CD4-positive, alpha-beta T cell treated with Interleukin-17A for 1 hour (primary cell): ENCODE measurements around the gene ABCC3.
"Not testable (repeated sequence)": the region's sequence is repeated elsewhere in the genome, so short reads cannot be mapped to it uniquely, and the experiment has no call there.

ENCODE experiments used
- DNase-seq: peaks from one replicate; pipeline ENCODE4 v3.0.0-alpha.2; 2020

Gene ABCC3

DNA sequence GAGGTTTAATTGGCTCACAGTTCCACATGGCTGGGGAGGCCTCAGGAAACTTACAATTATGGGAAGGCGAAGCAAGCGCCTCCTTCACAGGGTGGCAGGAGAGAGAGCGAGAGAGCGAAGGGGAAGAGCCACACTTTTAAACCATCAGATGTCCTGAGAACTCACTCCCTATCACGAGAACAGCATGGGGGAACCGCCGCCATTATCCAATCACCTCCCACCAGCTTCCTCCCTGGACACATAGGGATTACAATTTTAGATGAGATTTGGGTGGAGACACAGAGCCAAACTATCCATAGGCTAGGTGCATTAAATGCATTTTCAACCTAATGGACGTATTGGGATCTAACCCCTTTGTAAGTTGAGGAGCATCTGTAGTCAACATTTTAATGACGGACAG is 78.0 kb downstream of the ABCC3 start:
- no peak for DNase-seq

DNA sequence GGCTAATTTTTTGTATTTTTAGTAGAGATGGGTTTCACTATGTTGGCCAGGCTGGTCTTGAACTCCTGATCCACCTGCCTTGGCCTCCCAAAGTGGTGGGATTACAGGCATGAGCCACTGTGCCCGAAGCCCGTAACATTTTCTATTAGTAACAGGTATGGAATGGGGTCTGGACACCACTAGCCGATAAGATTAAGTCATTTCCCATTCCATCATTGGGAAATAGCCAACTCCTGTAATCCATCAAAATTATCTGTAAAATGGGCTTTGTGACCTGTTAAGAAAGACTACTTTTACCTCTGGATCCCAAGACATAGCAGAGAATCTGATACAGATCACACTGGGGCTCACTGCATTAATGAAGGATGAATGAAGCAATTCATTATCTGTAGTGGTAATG is 80.8 kb downstream of the ABCC3 start:
- DNase-seq = no peak

DNA sequence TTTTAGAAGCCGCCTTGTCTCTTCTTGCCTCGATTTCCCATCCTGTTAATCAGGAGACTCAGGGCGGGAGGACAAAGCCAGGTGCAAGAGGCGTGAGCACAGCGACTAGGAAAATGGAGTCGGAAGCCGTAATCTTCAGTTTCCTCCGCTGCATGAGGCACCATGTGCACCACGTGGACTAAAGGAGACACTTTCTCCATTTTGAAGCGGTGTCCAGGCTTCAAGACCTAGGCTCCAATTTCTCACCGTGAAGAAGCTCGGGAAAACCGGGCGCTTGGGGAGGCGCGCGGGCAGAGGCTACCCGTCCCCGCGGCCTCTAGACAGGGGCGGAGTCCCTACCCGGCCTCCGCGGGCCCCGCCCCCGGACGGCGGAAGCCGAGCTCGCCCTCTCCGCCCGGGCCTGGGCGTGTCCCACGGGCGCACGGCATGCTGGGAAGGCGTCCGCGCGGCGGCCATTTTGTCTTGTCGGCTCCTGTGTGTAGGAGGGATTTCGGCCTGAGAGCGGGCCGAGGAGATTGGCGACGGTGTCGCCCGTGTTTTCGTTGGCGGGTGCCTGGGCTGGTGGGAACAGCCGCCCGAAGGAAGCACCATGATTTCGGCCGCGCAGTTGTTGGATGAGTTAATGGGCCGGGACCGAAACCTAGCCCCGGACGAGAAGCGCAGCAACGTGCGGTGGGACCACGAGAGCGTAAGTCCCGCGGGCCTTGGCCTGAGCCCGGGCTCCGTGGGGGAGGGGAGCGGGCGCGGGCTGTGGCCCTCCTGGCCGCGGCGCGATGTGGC is 84.7 kb downstream of the ABCC3 start, which contains the start of gene LUC7L3:
Gene LUC7L3 (plus strand): TSS at position 460 of the 780 bp plus-strand sequence. CDS start 130 bp downstream, at position 590.
- DNase-seq = peak; percentile 93

DNA sequence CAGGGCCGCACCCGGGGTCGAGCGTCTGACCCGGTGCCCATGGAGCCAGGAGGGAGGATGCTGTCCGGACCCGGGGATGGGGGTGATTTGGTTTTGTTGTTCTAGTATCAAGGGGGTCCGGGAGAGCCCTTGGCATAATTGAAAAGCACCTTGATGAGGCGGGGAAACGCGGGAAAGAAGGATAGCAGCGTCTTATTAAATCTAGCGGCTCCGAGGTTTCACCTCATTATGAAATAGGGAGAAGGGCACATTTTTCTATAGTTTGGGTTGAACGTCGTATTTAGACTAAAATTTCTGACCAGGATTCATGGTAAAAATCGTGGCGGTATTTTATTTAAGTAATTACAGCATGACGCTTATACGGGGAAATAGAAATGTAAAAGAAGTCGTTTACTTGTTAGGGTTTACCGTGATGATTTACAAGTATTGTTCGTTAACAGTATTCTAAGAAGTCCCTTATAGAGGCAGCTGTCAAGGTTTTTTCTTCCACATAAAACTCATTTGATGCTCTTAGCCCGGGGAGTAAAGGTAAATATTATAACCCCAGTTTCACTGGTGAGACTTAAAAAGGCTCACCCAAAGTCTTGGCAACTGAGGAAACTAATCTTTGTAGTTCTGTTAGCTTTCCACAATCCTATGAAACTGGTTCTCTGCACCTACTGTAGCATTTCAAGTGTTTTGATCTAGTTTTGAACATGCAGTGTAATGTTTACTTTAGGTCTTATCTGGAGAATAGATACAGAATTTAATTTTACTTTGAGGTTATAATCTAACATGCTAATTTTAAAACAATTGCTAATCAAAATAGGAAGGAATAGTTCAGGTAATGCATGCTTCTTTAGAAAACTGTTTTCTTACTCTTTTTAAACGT is 85.5 kb downstream of the ABCC3 start:
- no peak for DNase-seq

DNA sequence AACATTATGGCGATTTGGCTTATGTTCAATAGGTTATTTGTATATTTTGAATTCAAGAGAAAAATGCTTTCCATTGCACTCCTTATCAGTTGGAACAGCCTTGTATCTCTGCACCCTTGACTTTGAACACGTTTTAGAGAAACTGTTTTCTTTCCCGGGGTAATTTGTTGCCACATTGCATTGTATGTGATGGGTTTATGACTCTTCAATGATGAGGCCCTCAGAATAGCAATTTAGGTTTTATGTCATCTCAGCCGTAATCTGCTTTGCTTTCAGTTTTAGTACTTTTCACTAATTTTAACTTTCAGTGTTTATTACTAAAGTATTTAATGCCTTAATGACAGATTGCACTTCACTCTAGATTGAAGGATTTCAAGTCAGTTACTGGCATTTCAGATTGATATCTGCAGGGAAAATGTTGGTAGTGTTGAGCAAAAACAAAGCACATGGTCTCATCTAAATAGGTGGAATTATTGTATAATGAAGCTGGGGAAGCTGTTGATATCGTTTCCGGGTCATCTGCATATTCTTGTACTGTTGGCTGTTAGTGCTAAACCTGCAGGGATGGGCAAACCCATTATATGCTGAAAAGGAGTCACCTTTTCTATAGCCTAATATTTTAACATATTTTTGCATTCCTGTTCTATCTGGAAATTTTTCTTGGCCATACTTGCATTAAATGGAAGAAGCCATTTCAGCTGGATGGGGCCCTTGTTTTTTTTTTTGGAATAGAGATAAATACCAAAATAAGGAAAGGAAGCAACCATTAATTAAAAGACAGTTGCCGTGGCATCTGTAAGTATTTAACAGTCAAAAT is 86.7 kb downstream of the ABCC3 start:
- DNase-seq = peak; percentile 53

DNA sequence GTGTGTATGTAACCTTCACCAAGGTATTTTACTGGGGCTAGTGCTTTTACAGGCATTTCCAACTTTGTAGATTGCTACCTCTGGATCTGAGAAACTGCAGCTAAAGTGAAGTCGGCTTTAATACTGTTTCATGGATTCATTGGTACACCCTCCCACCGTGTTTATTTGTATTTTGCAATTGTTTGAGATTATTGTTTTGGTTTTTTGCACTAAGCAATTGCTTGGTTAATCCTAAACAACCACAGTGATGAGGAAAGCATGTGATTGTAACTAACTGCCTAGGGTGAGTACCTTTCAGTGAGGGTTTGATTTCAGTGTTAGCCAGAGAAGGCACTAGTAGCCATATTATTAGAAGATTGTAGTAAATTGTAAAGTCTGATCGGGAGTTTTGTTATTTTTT is 88.1 kb downstream of the ABCC3 start:
- no peak for DNase-seq

DNA sequence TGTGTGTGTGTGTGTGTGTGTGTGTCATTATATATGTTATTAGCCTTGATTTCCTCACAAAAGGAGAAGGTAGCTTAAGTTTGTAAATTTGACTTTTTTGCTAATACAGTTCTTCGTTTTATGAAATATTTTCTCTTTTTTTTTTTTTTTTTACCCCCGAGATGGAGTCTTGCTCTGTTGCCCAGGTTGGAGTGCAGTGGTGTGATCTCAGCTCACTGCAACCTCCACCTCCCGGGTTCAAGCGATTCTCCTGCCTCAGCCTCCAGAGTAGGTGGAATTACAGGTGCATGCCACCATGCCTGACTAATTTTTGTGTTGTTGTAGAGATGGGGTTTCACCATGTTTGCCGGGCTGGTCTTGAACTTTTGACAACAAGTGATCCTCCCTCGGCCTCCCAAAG is 89.9 kb downstream of the ABCC3 start:
- not testable (repeated sequence) for DNase-seq

DNA sequence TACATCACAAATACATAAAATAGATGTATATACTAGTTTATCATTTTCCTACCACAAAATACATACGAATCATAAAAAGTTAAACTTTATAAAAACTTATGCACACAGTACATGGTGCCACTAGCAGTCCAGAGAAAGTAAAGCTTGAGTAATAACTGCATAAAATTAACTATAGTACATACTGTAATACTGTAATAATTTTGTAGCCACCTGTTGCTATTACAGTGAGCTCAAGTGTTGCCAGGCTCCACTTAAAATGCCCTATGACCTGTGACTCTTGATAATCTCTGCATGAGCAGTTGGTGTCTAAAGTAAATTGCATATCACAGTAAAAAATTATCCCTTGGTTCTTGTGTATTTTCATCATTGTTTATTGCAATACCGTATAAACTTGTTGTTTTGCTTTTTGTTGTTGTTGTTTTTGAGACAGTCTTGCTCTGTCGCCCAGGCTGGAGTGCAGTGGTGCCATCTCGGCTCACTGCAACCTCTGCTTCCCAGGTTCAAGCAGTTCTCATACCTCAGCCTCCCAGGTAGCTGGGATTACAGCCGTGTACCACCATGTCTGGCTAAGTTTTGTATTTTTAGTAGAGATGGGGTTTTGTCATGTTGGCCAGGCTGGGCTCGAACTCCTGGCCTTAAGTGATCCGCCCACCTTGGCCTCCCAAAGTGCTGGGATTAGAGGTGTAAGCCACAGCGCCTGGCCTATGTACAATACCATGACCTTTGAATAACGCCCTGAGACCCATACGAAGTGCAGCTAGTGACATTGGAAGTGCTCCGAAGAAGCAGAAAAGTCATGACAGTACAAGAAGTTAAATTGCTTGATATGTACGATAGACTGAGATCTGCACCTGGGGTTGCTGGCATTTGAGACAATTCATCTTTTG is 91.3 kb downstream of the ABCC3 start:
- DNase-seq = no peak

DNA sequence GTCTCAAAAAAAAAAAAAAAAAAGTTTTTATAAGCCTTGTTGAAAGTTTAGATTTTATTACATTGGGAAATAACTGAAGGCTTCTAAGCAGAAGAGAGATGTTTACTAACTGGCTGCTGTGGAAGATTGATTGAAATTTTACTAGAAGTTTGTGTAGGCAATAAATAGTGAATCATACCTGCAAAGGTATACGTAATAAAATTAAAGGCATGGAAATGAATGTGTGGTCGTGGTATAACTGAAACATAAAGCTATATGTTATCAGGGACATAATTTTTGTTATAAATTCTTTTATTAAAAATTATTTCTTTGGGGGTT is 93.4 kb downstream of the ABCC3 start:
- no peak for DNase-seq

DNA sequence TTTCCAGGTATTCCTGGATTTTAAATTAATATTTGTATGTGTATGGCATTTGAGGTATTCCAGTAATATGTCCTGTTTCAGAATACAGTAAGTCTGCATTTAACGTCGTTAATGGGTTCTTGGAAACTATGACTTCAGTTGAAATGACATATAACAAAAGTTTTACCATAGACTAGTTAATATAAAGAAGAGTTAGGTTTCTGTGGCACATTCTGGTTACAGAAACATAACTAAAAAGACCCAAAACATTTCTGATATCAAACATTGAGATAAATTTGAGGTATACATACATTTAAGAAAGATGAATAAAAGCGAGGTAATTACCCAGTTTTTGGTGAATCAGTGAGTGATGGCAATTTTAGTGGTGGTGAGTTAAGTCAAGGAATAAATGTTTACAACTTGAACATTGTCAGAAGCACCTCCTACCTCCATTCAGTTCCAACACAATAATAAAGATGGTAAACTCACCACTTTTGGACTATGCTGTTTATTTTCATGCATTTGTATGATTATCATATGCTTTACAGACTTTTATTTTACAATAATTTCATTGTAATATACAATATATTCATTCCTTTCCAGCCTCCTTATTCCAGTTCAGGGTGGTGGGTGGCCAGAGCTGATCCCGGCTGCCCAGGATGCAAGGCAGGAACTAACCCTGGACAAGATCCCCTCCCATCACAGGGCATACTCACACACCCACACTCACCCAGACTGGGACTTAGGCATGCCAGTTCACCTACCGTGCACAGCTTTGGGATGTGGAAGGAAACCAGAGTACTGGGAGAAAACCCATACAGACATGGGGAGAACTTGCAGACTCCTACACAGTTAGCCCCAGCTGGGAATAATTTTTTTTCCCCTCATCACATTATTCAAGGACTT is 94.4 kb downstream of the ABCC3 start:
- no peak for DNase-seq

DNA sequence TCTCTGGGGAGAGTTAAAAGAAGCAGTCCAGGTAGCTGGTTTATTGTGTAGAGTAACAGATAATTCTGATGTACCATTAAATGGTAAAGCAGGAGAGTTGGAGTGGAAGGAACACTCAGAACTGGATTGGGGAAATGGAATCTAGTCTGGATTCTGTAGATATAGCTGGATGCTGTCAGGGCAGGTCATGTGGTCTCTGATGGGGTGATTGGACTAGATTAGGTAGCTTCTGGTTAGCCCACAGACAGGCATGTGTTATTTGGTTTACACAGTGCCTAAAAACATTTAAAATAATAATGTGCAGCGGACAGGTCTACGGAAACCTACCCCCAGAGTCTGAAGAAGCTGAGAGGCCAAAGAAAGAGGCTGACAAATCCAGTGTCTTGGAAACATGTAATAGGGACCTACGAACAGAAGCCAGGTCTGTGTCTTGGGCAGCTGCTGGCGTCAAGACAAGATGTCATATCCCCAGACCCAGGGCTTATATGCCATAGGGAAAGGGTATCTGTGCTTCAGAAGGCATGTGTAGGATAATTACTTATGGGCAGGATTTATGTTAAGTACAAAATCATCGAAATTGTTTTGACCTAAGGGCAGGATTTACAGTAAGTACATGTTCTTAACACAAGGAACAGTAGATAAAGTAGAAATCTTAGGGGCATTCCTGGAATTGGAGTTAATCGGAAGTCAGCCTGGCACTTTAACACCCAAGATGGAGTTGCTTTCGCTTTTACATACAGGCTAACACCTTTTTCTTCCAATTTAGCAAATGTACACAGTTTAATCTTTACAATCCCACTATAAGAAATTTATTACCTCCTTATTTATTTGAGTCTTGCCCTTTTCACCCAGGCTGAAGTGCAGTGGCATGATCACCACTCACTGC is 97.1 kb downstream of the ABCC3 start:
- peak; percentile 17 for DNase-seq

DNA sequence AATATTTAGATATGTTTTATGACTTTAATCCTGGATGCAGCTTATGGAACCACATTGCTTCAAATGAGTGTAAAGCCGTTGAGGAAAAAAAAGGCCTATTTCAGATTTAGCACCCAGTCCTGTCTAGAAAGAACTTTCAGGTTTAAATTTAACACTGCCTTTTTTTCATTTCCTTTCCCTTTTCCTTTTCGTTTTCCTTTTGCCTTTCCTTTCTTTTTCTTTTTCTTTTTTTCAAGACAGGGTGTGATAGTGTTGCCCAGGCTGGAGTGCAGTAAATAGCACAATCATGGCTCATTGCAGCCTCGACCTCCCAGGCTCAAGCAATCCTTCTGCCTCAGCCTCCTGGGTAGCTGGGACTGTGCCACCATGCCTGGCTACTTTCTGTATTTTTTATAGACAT is 100.6 kb downstream of the ABCC3 start:
- no peak for DNase-seq

DNA sequence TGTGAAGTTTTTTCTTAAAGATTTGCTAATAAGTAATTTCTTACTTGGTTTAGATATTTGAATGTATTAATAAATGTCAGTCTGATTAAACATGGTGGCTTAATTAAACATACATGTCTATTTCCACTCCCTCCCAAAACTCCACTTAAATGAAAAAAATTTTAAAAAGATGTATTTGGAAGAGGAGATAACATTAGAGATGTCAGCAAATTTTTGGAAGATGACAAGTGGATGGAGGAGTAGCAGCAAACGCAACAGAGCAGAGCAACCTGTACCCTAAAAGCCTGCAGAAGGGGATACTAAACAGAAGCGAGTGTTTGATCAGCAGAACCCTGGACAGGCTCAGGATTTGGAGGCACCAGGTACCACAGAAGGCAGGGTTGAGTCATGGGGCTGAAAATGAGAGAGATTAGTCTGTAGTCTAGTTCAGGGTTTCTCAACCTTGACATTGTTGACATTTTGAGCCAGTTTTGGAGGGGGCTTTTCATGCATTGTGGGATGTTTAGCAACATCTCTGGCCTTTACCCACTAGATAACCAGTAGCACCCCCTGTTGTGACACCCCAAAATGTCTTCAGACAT is 102.5 kb downstream of the ABCC3 start:
- no peak for DNase-seq

DNA sequence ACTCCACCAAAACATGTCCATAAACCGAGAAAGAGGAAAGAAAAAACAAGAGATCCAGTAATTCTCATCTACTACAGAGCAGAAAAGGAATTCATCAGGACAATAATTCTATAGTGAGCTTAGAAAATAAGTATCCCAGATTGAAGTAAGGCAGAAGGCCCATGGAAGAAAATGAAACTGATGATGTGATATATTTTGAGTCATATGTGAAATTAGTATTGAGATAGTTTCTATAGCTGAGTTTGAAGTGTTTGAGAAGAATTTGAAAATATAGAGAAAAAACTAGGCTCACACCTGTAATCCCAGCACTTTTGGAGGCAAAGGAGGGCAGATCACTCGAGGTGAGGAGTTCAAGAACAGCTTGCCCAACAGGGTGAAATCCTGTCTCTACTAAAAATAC is 104.4 kb downstream of the ABCC3 start:
- DNase-seq = no peak
